Hypothalamus (tissue), 51 donors: ENCODE data around the gene NAPB.

Experiments
- DNase-seq, 51 donors: peaks; one replicate each; lab custom pipeline; 2025; lab: John Stamatoyannopoulos, UW

The NAPB gene

DNA sequence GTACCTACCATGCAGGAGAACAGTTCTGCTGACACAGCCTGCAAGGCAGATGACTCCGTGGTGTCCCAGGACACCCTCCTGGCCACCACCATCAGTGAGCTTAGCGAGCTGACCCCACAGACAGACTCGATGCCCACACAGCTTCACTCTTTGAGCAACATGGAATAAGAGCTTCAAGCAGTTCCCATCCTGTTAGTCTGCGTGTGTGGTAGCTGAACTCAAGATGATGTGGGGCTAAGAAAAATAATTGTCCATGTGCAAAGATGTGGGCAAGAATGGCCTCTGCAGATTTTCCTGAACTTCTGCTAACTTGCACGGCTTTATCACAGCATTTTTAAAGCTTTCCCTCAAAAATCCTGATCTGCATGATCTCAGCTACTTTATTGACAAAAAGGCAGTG, 51.0 kb downstream of the NAPB start:
- DNase-seq = no peak

DNA sequence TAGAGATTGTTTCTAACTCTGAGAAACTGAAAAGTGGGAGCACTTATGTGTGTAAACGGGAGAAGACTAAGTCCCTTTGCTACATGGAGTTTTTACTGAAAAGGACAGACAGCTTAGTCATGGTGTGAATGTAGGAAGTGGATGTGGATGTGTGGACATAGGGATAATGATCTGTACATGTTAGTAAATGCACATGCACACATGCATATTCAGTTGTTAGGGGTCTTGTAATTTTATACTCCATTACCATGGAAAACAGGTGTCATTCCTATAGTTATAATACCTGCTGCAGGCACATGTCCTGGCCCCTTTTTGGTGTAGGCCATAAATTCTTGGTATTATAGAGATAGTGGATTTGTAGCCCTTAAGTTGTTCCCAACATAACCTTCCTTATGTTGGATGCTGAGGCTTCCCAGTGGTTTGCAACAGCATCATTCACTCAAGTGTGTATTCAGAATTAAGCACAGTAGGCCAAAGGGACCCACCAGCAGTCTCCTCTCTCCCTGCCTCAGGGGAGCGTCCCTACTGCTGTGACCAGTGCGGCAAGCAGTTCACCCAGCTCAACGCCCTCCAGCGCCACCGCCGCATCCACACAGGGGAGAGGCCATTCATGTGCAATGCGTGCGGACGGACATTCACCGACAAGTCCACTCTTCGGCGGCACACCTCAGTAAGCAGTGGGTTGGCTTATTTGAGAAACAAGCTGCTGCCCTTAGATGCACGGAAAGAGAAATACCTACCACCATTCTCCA, 52.0 kb downstream of the NAPB start:
- no peak for DNase-seq

DNA sequence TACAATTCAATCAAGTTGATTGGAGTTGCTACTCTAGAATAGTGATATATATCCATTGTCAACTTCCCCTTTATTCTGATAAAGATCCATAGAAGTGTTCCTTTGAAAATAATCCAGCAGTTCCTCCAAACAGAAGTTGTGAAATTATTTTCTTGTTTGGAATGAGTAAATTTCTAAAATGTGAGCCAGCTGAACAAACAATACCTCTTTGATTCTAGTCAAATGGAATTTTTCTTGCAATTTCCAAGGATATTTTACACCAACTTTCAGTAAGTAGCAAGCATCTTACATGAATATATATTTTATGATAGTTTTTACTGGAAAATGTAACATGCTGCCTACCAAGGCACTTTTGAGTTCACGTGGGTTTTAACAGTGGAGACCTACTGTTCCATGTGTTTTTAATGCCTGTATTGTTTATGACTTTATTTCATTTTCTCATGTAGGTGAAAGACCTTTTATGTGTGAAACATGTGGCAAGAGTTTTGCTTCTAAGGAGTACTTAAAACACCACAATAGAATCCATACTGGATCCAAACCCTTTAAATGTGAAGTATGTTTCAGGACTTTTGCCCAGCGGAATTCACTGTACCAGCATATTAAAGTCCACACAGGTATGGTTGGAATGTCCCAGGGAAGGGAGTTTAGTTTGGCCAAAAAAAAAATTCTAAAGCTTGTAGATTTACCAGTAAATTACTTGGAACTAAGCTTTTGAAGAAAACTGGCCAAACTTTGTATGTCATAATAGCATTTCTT, 52.8 kb downstream of the NAPB start:
- no peak for DNase-seq

DNA sequence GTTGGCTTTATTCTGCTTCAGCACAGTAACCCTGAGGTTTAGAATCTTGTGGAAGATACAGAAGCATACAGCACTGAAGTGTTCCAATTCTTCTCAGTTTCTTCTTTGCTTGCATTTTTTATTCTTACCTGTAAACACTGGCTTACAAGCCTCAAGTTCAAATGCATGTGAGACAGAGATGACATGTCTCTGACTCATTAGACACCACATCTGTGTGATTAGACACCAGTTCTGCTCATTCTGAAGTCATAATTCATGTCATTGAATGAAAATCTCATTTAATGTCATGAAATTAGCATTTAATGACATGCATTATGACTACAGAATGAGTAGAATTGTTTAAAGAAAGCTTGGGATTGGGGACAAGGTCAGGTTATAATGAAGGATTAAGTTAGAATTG, 53.5 kb downstream of the NAPB start:
- DNase-seq = no peak

DNA sequence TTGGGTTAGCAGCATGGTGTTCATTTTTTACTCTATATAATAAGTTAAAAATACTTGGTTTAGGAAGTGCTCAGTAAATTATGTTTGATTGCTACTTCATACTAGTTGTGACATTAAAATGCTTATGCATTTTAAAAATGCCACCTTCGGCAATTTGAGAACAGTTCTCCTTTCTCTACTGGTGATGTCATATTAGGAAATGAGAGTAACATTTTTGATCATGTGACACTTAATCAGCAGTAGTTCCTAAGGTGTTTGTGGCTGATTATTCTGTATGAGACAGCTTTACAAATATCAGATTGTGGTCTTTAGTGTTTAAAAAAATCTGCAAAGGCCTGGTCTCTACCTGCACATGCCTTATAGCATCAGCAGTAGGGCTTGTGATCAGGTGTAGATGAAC, 54.9 kb downstream of the NAPB start:
- no peak for DNase-seq

DNA sequence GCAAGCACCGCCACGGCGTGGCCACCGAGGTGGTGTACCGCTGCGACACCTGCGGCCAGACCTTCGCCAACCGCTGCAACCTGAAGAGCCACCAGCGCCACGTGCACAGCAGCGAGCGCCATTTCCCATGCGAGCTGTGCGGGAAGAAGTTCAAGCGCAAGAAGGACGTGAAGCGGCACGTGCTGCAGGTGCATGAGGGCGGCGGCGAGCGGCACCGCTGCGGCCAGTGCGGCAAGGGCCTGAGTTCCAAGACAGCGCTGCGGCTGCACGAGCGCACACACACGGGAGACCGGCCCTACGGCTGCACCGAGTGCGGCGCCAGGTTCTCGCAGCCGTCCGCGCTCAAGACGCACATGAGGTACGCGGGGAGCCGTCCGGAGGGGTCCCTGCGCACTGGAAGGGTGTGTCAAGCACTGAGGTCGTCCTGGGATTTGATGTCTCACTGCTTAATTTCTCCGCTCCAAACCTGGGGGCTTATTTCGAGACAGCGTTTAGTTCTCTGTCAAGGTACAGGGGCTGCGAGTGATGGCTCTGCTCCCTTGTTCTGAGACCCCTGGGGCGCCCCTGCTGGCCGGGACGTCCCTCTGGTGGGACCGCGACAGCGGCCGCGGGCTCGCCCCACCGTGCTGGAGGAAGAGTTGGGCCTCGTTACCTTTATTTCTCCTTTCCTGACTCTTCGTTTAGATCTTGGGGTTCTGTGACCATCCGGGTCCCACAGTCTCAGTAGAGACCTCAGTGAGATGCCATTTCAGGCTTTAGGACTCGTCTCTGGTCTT, 55.7 kb downstream of the NAPB start:
- DNase-seq = no peak

DNA sequence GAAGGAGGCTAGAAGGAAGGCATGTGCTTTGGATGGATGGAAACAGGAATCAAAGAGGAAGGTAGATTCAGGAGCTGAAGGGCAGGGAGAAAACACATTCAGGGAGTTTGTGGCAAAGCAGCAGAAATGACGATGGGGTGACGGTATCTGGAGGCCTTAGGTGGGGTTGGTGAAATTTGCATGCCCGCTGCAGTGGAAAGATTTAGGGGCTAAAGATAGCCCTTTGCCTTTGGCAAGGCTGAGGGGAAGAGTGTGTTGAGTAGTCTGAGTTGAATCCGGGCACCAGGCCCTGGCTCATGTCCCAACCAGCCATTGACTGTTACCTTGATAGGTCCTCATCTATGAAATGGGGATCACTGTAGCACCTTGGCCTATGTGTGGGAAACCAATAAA, 58.0 kb downstream of the NAPB start:
- peak in 1 of 51 donors; percentile 7 for DNase-seq

DNA sequence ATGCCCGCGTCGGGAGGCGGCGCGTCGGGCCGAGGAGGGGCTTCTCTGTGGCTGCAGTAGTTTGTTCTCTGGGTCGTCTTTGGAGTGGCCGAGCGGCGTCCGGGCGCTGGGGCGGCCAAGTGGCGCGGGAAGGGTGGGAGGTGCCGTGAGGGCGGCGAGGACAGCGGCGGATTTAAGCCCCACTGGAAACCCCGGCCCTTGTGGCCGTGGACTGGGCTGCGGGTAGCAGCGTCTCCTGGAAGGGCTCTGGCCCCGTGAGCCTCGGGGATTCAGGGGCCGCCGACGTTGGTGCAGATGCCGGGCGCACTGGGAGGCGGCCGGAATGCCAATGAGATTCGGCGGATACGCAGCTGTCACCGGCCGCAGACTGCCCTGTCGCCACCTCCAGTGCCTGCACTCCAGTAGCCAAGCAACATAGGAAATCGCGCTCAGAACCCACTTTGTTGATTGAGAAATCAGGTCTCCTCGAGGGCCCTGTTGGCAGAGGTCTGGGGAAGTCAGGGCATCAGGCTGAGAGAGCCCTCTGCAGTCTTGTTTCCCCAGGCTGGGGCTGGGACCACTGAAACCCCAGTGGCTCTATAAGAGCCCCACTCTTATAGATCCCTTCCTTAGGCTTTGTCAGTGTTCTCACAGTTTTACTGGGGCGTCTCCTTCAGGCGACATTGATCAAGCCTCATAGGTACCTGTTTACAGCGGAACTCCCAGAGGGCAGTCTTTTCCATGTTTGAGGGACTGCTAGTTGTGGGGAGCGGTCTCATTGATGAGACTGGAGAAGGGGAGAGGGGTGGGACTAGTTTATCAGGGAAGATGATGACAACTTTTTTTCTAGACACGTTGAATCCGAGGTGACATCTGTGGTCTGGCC, 58.7 kb downstream of the NAPB start:
- DNase-seq = peak in 21 of 51 donors; percentile 33 to 84 (median 56)

DNA sequence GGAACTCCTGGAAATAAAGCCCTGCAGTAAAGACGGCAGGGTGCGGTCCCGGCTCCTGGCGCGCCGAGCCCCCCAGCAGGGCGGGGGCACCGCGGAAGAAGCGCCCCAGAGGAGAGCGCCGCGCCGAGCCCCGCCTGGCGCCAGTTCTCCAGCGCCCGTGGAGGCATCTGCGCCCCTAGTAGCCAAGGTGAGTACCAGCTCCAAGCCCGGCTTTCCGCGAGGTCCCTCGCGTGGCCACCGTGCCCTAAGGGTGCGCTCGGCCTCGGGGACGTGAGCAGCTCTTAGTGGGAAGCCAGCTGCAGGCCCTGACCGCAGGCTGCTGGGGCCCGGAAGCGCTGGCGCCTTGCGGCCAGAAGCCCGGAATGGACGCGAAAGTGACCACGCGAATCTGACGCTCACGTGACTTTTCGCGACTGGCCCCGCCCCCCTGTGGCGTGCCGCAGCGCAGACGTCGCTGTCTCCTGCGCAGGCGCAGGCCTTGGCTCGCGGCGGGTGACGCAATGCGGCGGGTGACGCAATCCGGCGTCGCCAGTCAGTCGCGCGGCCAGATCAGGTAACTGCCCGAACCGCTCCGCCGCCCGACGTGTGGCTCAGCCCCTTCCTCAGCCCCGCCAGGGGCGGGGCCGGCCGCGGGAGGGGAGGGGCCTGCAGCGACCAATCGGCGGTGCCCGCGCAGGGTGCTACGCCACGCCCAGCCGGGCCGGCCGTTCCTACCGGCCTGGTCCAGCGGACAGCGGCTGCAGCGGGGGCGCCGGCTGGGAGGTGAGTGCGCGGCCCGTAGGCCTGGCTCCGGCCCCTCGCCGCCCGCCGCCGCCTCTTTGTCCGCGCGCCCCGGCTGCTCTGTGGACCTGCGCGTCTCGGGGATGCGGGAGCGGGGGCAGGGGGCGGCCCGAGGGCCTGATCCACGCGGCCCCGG, 59.6 kb downstream of the NAPB start, which contains the start of gene GZF1:
TSS of gene GZF1 (plus strand) at position 707 of the 916 bp plus-strand sequence. CDS start 2,202 bp downstream, outside the sequence.
- peak; percentile 73 to 99 (median 97) for DNase-seq

DNA sequence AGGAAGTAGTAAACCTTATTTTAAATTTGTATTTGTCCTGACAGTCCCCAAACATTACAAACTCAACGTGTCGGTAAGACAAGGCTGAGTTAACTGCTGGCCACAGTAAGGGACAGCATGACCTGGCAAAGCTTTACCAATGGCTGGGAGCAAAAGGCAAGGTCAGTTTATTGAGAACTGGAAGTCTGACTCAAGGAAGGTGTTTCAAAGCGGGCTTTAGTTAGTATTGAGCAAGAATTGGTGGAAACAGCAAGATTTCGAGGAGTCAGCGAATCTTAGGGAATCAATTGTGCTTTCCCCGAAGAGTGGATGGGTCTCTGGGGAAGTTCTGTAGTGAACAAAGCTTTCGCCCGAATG, 60.2 kb downstream of the NAPB start:
- DNase-seq = no peak

DNA sequence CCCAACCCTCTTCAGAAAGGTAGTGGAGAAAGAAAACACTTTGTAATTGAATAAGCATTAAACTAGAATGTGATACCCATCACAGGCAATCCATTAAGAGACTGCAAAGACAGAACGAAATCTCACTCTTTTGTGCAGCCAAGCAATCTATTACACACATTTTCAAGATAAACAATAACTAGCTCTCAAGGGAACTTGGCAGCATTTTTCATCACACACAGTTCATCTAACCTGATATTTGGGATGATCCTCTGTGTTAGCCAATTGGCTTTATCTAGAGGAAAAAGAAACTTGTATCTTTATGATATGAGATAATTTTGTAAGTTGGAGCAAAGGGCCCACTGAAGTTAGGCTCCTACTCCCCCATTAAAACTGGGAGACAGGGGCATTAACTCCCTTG, 60.8 kb downstream of the NAPB start:
- no peak for DNase-seq

DNA sequence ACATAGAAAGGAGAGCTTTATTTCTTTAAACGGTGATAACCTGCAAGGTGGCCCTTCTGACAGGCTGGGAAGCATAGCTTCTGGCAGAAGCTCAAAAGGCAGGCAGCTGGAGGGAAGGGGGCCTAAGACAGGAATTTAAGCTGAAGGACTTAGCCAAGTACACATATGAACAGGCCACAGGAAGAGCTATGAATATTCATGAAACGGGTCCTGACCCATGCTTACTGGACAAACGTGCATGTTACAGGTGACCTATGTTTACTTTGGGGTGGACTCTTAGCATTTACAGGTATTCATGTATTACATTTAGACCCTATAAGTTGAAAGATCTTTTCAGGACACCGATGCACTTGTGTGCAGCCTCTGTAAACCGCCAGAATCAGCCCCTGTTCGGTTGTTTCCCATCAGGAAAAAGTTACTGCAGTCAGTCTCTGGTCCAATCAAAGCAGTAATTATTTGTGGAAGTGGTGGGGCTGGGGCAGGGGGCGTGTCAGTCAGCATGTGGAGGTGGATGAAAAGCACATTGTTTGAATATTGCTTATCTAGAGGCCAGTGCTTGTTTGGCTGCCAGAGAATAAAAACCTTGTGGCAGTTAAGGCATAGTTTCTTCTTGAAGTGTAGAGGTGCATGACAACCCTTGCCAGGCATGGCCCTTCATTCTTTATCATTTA, 62.2 kb downstream of the NAPB start:
- no peak for DNase-seq

DNA sequence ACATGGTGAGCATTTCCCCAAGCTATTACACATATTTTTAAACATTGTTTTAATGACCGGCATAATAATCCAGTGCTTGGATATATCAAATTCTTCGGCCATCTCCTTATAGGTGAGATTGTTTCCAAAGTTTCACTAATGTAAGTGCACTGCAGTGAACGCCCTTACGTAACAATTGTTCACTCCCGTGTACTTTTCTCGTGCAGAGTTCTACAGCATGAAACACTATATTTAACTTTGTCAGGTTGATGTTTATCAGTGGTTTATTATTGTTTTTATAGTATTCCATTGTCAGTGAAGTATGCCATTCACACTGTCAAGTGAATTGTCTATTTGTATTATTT, 62.8 kb downstream of the NAPB start:
- DNase-seq = no peak

DNA sequence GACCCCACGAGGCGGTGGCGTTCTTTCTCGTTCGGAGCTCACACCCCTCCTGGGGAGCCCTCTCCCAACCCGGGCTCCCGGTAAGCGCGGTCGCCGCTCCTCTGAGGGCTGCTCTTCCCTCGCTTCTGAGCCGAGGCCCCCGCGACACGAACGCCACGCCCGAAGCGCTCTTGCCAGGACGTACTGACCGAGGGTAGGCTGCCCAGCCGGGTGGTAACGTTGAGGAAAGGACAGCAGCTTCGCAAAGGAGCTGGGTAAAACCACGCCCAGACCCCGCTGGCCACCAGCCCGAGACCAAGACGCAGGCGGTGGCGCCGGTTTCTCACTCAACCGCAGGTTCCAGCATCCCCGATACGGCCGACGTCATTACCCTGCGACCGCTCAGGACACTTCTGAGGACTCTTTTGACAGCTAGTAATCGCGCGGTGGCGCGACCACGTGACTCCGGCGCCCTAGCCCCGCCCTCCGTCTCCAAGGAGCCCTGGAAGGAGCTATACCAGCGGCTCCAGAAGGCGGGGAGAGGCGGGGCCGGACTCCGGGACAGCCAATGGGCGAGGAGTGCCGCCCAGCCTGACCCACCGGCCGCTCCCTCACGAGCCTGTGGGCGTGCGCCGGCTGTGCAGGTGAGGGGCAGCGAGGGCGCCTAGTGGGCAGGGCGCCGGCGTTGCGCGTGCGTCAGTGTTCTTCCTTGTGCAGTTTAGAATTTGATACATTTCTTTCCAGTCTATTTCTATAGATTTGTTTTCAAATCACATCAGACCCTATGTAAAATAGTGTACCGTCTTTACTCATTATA, 63.3 kb downstream of the NAPB start:
- DNase-seq = peak; percentile 84 to 100 (median 99)

DNA sequence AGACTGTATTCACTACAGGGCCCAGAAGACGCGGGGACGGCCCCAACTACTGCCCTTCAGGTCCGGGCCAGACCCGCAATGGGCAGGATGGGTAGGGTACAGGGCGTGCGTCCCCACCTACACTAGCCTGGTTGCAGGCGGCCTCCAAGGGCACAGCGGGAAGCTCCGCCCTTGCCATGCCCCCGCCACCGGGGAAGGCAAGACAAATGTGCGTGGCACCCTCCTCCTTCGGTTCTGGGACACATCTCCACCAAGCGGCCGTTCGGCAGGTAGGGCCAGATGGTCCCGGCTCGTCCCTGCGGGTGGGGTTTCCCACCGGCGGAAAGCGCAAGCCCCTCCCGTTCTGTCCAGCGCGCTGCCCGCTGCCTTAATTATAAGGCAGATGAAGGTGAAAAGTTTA, 65.1 kb downstream of the NAPB start:
- no peak for DNase-seq

DNA sequence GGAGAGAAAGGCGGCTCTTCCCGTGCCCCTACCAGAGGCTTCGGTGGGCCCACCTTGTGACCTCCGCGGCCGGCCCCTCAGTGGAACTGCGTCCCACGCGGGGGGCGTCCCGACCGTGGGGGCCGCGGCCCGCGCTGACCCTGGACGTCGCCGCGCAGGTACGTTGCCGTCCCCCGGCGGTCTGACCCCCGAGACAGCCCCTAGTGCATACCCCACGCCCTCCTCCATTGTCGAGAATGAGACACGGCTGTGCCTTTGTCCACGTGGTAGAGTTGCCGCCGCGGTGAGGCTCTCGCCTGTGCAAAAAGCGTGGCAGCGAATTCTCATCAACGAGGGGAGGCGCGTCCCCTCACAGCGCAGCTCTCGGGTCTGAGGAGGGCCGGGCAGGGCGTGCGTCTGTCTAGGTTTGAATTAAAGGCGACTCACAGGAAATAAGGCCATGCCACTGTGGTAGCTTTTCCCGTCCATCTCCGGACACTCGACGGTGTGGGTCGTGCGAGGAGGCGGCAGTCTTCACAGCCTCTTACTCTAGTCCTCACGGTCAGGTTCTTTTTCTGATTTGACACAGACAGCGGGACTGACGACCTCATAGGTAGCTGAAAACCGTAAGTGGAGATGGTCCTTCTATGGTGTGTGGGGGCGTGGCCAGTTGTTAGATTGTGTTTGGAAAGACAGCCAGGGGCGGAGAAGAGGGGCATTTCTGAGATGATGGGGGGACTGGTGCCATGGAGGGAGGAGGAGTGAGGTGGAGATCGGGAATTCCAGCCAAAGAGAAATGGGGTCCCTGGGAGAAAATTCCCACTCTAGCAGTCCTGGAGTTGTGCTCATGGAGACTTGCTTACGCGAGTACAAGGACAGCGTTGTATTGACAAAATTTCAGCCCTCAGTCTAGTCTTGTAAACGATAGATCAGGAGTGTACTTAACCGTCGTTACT, 70.1 kb downstream of the NAPB start:
- DNase-seq = peak in 26 of 51 donors; percentile 12 to 72 (median 48)
